MM.1S (cell line): ENCODE measurements around the gene POLR2A.

Source experiments
- EZH2 ChIP-seq: fragments of 300-600 bp; sonication (generic); optimal IDR thresholded peaks from 2 replicates; pipeline ENCODE3; 2017; ENCODE audit warnings: low read depth, mild to moderate bottlenecking, antibody characterized with exemption, low read length, mixed read lengths
- EZH2phosphoT487 ChIP-seq: fragments of 300-600 bp; sonication (generic); IDR thresholded peaks from 2 replicates; pipeline ENCODE4 v1.6.1; 2018; ENCODE audit warnings: antibody characterized with exemption, low read length
- TF ChIP-seq, protein P1 (sequence below): fragments of 300-600 bp; sonication (generic); IDR thresholded peaks from 2 replicates; pipeline ENCODE4 v1.5.1; 2016; ENCODE audit warnings: antibody characterized with exemption, low read length, mixed read lengths

DNA sequence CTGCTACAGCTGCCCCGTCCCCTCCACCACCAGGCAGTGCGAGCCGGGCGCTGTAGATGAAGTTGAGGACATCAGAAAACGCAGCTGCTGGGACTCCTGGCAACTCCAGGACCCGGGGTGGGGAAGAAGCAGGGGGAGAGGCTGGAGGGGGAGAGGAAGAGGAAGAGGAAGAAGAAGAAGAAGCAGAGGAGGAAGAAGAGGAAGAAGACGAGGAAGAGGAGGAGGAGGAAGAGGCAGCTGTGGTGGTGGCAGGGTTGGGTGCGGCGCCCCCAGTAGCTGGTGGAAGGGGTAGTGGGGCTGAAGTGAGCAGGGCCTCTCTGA is 17.9 kb upstream of the POLR2A start:
- TF ChIP-seq, protein P1, sequence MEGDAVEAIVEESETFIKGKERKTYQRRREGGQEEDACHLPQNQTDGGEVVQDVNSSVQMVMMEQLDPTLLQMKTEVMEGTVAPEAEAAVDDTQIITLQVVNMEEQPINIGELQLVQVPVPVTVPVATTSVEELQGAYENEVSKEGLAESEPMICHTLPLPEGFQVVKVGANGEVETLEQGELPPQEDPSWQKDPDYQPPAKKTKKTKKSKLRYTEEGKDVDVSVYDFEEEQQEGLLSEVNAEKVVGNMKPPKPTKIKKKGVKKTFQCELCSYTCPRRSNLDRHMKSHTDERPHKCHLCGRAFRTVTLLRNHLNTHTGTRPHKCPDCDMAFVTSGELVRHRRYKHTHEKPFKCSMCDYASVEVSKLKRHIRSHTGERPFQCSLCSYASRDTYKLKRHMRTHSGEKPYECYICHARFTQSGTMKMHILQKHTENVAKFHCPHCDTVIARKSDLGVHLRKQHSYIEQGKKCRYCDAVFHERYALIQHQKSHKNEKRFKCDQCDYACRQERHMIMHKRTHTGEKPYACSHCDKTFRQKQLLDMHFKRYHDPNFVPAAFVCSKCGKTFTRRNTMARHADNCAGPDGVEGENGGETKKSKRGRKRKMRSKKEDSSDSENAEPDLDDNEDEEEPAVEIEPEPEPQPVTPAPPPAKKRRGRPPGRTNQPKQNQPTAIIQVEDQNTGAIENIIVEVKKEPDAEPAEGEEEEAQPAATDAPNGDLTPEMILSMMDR = no peak
- TF ChIP-seq EZH2 (no peak), EZH2phosphoT487 (no peak)
